Activated T-cell treated with anti-CD3 and anti-CD28 coated beads, Interleukin-2, amount 50 U/mL, for 72 hours (primary cell): Measurements from ENCODE around the gene NDUFS2. TPM values are rescaled to one million over a fixed set of nuclear protein-coding genes. Genes with fewer than 3 reads are reported as not detected.
"Not testable (repeated sequence)": the region's sequence is repeated elsewhere in the genome, so short reads cannot be mapped to it uniquely, and the experiment has no call there.

Experiments
- ATAC-seq, 2 donors: fragments of 150-1000 bp; cut with Tn5 transposase; replicated peaks in 1 of 2; 2 replicates each; pipeline ENCODE4 v1.10.0; 2021; ENCODE audit warnings: moderate library complexity in 2 of 2, mild to moderate bottlenecking in 1 of 2
- DNase-seq, 2 donors: peaks; one replicate each; pipeline ENCODE4 v3.0.0; 2021 to 2022; ENCODE audit warnings: mixed read lengths in 1 of 2
- H3K27ac Mint-ChIP-seq: one replicate; pipeline ENCODE4 v1.8.0; 2022; ENCODE audit warnings: mild to moderate bottlenecking, moderate library complexity, mixed read lengths
- H3K27me3 Mint-ChIP-seq: one replicate; pipeline ENCODE4 v1.8.0; 2022; ENCODE audit warnings: low read depth, mixed read lengths
- H3K36me3 Mint-ChIP-seq, 2 donors: one replicate each; pipeline ENCODE4 v1.8.0; 2022; ENCODE audit warnings: mixed read lengths in 2 of 2, mild to moderate bottlenecking in 1 of 2; ENCODE audit not compliant: insufficient read depth in 2 of 2
- H3K4me1 Mint-ChIP-seq: one replicate; pipeline ENCODE4 v1.8.0; 2022; ENCODE audit warnings: low read depth, mixed read lengths
- H3K4me3 Mint-ChIP-seq, 2 donors: one replicate each; pipeline ENCODE4 v1.8.0; 2022; ENCODE audit warnings: mild to moderate bottlenecking in 2 of 2, mixed read lengths in 2 of 2, moderate library complexity in 2 of 2
- H3K9me3 Mint-ChIP-seq, 2 donors: one replicate each; pipeline ENCODE4 v1.8.0; 2022; ENCODE audit warnings: mixed read lengths in 2 of 2
- total RNA-seq, 2 donors: library from RNA; stranded (reverse); gene quantifications; one replicate each; pipeline ENCODE4 v1.2.3, GENCODE V29; 2022

Gene NDUFS2
- total RNA-seq, 2 donors from 2014 or later: 108 to 114 TPM

GRCh38 chr1:161222175-161223019 is 20.2 kb downstream of the NDUFS2 start:
- H3K4me3 Mint-ChIP-seq: no peak overlapping the region
- ATAC-seq: no peak

GRCh38 chr1:161223805-161224694 is 21.9 kb downstream of the NDUFS2 start:
- Mint-ChIP-seq H3K9me3 (no peaks in the 10 kb centered on the region), H3K4me1 (peaks cover 42% of the 10 kb centered on the region), H3K4me3 (no peak overlapping the region), H3K36me3 (peaks cover 1% of the 10 kb centered on the region in 2 donors), H3K27ac (no peak overlapping the region), H3K27me3 (no peaks in the 10 kb centered on the region)
- ATAC-seq: no peak
- DNase-seq: no peak

More at GRCh38 chr1:161222175-161223019, 20.2 kb downstream of the NDUFS2 start:
- peaks cover 1% of the 10 kb centered on the region in 2 donors for H3K36me3 Mint-ChIP-seq
- no peak for DNase-seq
- H3K4me1 Mint-ChIP-seq: peaks cover 48% of the 10 kb centered on the region
- H3K27me3 Mint-ChIP-seq: no peaks in the 10 kb centered on the region
- H3K27ac Mint-ChIP-seq: no peak overlapping the region
- no peaks in the 10 kb centered on the region for H3K9me3 Mint-ChIP-seq

DNA sequence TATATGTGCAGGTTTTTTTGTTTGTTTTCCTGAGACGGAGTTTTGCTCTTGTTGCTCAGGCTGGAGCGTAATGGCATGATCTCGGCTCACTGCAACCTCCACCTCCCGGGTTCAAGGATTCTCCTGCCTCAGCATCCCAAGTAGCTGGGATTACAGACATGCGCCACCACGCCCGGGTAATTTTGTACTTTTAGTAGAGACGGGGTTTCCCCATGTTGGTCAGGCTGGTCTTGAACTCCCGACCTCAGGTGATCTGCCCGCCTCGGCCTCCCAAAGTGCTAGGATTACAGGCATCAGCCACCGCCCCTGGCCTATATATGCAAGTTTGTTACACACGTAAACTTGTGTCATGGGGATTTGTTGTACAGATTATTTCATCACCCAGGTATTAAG is 22.5 kb downstream of the NDUFS2 start:
- not testable (repeated sequence) for H3K27ac Mint-ChIP-seq, H3K4me3 Mint-ChIP-seq
- H3K4me1 Mint-ChIP-seq: peaks cover 35% of the 10 kb centered on the region

DNA sequence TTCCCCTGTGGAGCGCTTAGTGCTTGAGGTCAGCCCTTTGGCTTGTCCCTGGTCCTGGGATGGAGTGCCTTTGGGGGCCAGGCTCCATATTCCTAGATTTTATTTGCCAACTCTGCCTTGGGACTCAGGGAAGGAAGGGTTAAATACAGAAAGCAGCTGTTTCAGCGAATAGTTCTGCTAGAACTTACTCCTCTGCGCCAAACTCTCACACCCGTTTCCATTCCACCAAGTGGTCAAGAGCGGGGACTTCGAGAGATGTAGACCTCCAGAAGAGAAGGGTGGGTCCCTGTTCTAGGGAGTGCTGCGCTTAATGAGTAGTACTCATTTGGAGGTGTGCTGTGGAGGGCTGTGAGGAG is 23.0 kb downstream of the NDUFS2 start:
- Mint-ChIP-seq H3K27ac (peak overlapping the region; percentile 25), H3K4me3 (peak overlapping the region in 1 of 2 donors; percentile 17), H3K36me3 (peaks cover 1% of the 10 kb centered on the region in 2 donors), H3K9me3 (no peaks in the 10 kb centered on the region), H3K27me3 (no peaks in the 10 kb centered on the region), H3K4me1 (peaks cover 31% of the 10 kb centered on the region)
- peak; percentile 10 to 16 for ATAC-seq
- DNase-seq: no peak

More for the DNA sequence above, 22.5 kb downstream of the NDUFS2 start:
- not testable (repeated sequence) for DNase-seq, H3K9me3 Mint-ChIP-seq, ATAC-seq, H3K27me3 Mint-ChIP-seq, H3K36me3 Mint-ChIP-seq

- peak; percentile 88 to 93 for DNase-seq
- Mint-ChIP-seq H3K27me3 (no peaks in the 10 kb centered on the region), H3K36me3 (peaks cover 1% of the 10 kb centered on the region in 2 donors), H3K4me3 (peak within 1 kb of the TSS; percentile 94 to 100), H3K27ac (peak within 1 kb of the TSS; percentile 92), H3K4me1 (peaks cover 31% of the 10 kb centered on the region), H3K9me3 (no peaks in the 10 kb centered on the region)
- peak; percentile 98 for ATAC-seq
These were observed 23.6 kb downstream of the NDUFS2 start, which contains the start of gene TOMM40L for GRCh38 chr1:161225534-161226319. TOMM40L (plus strand) TSS chr1:161226060; CDS start chr1:161226490, 430 bp downstream.

DNA sequence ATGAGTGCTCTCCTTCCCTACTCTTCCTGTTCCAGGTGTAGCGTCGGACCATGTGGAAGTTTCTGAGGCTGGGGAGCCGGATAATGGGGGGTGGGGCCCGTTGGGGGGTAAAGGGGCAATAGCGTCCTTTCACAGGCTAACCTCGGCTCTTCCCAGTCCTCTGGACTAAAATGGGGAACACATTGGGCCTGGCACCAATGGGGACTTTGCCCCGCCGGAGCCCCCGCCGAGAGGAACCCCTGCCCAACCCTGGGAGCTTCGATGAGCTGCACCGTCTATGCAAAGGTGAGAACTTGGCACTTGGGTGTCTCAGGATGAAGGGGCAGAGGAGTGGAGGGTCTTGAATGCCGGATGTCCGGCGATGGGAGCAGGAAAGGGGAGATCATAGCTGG is 24.1 kb downstream of the NDUFS2 start:
- Mint-ChIP-seq H3K36me3 (peaks cover 1% of the 10 kb centered on the region in 2 donors), H3K27me3 (no peaks in the 10 kb centered on the region), H3K27ac (peak overlapping the region; percentile 92), H3K9me3 (no peaks in the 10 kb centered on the region), H3K4me1 (peaks cover 34% of the 10 kb centered on the region), H3K4me3 (peak overlapping the region; percentile 94 to 100)
- DNase-seq (no peak), ATAC-seq (no peak)

- Mint-ChIP-seq H3K4me1 (peaks cover 34% of the 10 kb centered on the region), H3K27me3 (no peaks in the 10 kb centered on the region), H3K36me3 (peaks cover 1% of the 10 kb centered on the region in 2 donors), H3K9me3 (no peaks in the 10 kb centered on the region), H3K27ac (no peak overlapping the region), H3K4me3 (peak overlapping the region; percentile 94 to 100)
- DNase-seq: no peak
- no peak for ATAC-seq
These were observed 24.6 kb downstream of the NDUFS2 start for GRCh38 chr1:161226759-161227158.

DNA sequence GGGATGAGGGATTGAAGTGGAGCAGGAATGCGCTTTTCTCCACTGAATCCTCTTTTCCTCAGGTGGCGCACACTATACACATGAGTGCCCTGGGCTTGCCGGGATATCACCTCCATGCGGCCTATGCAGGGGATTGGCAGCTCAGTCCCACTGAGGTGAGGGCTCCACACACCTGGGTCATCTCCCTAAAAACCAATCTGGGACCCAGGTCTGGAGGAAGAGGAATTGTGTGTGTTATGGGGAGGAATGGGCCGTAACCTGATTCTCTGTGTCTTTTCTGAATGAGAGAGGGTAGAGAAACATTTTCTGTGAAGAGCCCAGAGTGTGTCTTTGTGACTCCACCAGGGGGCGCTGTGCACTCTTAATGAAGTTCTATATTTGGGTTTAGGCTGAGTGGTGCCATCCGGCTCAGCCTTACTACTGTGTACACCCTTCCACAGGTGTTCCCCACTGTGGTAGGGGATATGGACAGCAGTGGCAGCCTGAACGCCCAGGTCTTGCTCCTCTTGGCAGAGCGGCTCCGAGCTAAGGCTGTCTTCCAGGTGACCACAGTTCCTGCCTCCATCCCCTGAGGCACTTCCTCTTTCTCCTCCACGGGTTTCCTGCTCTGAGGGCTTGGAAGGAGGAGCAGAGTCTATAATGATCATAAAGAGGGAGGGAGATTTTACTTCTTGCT is 25.2 kb downstream of the NDUFS2 start:
- DNase-seq (peak; percentile 87 to 90), ATAC-seq (peak; percentile 39 to 52)
- Mint-ChIP-seq H3K9me3 (no peaks in the 10 kb centered on the region), H3K27me3 (no peaks in the 10 kb centered on the region), H3K27ac (peak overlapping the region; percentile 58), H3K36me3 (peaks cover 1% of the 10 kb centered on the region in 2 donors), H3K4me1 (peaks cover 34% of the 10 kb centered on the region), H3K4me3 (peak overlapping the region; percentile 94 to 100)

- Mint-ChIP-seq H3K9me3 (no peaks in the 10 kb centered on the region), H3K27me3 (no peaks in the 10 kb centered on the region), H3K4me3 (peak overlapping the region; percentile 94 to 100), H3K36me3 (peaks cover 1% of the 10 kb centered on the region in 2 donors), H3K4me1 (peaks cover 34% of the 10 kb centered on the region), H3K27ac (peak overlapping the region; percentile 58)
- ATAC-seq (no peak), DNase-seq (no peak)
These were observed 25.9 kb downstream of the NDUFS2 start for GRCh38 chr1:161228032-161228431.

DNA sequence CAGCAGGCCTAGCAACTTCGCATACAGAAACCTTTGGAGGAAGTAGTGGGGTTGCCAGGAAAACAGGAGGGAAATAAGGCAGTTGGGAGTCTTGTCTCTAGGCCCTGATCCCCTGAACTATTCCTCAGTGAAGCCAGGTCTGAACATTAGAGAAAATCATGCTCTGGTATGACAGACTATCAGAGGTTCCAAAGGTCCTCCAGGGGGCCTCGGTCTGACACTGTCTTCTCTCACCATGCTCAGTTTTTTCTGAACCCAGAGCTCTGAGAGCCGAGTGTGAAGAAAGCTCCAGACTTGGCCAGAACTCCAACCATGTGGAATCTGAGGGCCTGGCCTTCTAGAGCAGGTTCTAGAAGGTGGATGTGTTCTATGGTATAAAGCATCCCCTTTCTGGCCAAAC is 27.7 kb downstream of the NDUFS2 start:
- Mint-ChIP-seq H3K27me3 (no peaks in the 10 kb centered on the region), H3K4me3 (no peak overlapping the region), H3K27ac (no peak overlapping the region), H3K4me1 (peaks cover 34% of the 10 kb centered on the region), H3K9me3 (no peaks in the 10 kb centered on the region), H3K36me3 (peaks cover 1% of the 10 kb centered on the region in 2 donors)
- DNase-seq: no peak
- no peak for ATAC-seq

DNA sequence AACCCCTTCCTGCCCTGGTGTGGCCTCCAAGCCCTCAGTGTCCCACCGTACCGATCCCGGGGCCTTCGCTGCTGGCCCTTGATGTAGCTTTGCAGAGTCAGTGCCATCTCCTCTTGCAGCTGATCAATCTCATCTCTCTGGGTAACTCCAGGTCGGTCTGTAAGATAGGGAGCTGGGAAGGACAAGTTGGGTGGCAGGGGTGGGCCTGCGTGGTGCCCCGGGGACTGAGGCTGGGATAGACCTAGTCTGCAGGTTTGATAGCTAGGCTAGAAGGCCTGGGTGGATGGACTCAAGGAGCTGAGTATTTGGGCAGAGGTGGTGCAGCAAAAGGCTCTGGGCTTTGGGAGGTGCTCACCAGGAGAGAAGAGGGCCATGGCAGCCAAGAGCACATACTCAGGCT is 28.6 kb downstream of the NDUFS2 start:
- no peak for DNase-seq
- Mint-ChIP-seq H3K9me3 (no peaks in the 10 kb centered on the region), H3K27me3 (no peaks in the 10 kb centered on the region), H3K4me3 (no peak overlapping the region), H3K36me3 (peaks cover 1% of the 10 kb centered on the region in 2 donors), H3K27ac (no peak overlapping the region), H3K4me1 (peaks cover 30% of the 10 kb centered on the region)
- no peak for ATAC-seq

DNA sequence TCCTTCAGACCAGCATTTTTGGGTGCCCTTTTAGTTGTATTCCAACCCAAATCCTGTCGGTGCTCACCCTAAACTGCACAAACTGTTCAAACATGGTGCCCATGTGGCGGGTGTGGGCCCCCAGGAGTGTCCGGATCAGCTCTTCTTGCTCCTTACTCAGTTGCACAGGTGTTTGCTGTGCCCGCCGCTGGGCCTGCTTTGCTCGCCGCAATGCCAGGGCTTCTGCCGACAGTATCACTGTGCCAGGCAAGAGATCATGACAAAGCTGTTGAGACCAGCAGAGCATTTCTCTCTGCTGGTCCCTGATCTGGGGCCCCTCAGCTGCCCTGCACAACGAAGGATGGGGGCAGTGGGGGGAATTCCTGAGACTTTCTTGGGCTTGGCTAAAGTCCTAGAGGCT is 30.9 kb downstream of the NDUFS2 start:
- Mint-ChIP-seq H3K27ac (no peak overlapping the region), H3K27me3 (no peaks in the 10 kb centered on the region), H3K4me3 (no peak overlapping the region), H3K36me3 (no peaks in the 10 kb centered on the region), H3K4me1 (peaks cover 8% of the 10 kb centered on the region), H3K9me3 (no peaks in the 10 kb centered on the region)
- DNase-seq (no peak), ATAC-seq (no peak)
